HG02763 (cell line): ENCODE measurements around the gene TICRR.

Experiments
- ATAC-seq: cut with Tn5 transposase; IDR thresholded peaks from one replicate; pipeline ENCODE4 v1.9.1; 2021; ENCODE audit warnings: mild to moderate bottlenecking, moderate library complexity; ENCODE audit not compliant: unreplicated experiment

Gene TICRR

GRCh38 chr15:89652131-89652530 lies 76.9 kb downstream of the TICRR start:
- no peak for ATAC-seq

GRCh38 chr15:89652666-89653065 lies 77.4 kb downstream of the TICRR start:
- no peak for ATAC-seq

- no peak for ATAC-seq
Measured at GRCh38 chr15:89653578-89653977, 78.3 kb downstream of the TICRR start.

GRCh38 chr15:89654301-89654761 lies 79.1 kb downstream of the TICRR start:
- ATAC-seq, result no peak

- no peak for ATAC-seq
Measured at GRCh38 chr15:89654847-89655805, 79.9 kb downstream of the TICRR start, which contains the start of gene KIF7. TSS of gene KIF7 (minus strand) at chr15:89655467. CDS start at chr15:89652930, 2,537 bp downstream.

GRCh38 chr15:89656116-89656815 lies 81.0 kb downstream of the TICRR start:
- ATAC-seq, result no peak

GRCh38 chr15:89657686-89658200 lies 82.5 kb downstream of the TICRR start:
- no peak for ATAC-seq

GRCh38 chr15:89659295-89659694 lies 84.0 kb downstream of the TICRR start:
- ATAC-seq, result no peak

- no peak for ATAC-seq
Measured at GRCh38 chr15:89660556-89660955, 85.3 kb downstream of the TICRR start.

GRCh38 chr15:89662893-89663626 lies 87.8 kb downstream of the TICRR start:
- no peak for ATAC-seq

GRCh38 chr15:89664441-89665350 lies 89.4 kb downstream of the TICRR start:
- ATAC-seq, result no peak

GRCh38 chr15:89665449-89666181 lies 90.3 kb downstream of the TICRR start:
- no peak for ATAC-seq

- no peak for ATAC-seq
Measured at GRCh38 chr15:89666184-89666857, 91.1 kb downstream of the TICRR start.

GRCh38 chr15:89666858-89667705 lies 91.8 kb downstream of the TICRR start:
- no peak for ATAC-seq

GRCh38 chr15:89667706-89667960 lies 92.4 kb downstream of the TICRR start:
- ATAC-seq, result no peak

- ATAC-seq, result no peak
Measured at GRCh38 chr15:89668171-89668570, 92.9 kb downstream of the TICRR start.

GRCh38 chr15:89669309-89669865 lies 94.1 kb downstream of the TICRR start:
- no peak for ATAC-seq

GRCh38 chr15:89669941-89670340 lies 94.7 kb downstream of the TICRR start:
- ATAC-seq, result no peak
